ENCODE data around the gene DGKZ.
"Not testable (repeated sequence)": the region's sequence is repeated elsewhere in the genome, so short reads cannot be mapped to it uniquely, and the experiment has no call there.

DGKZ gene

DNA sequence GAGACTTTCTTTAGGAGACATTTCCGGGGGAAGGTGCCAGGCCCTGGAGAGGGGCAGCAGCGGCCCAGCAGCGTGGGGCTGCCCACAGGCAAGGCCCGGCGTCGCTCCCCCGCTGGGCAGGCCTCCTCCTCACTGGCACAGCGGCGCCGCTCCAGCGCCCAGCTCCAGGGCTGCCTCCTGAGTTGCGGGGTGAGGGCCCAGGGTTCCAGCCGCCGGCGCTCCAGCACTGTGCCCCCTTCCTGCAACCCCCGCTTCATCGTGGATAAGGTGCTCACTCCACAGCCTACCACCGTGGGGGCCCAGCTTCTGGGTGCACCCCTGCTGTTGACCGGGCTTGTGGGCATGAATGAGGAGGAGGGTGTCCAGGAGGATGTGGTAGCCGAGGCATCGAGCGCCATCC, 19.0 kb downstream of the DGKZ start:
- DNase-seq (ENCODE audit: low read depth in 2 of 2), result no peak

DNA sequence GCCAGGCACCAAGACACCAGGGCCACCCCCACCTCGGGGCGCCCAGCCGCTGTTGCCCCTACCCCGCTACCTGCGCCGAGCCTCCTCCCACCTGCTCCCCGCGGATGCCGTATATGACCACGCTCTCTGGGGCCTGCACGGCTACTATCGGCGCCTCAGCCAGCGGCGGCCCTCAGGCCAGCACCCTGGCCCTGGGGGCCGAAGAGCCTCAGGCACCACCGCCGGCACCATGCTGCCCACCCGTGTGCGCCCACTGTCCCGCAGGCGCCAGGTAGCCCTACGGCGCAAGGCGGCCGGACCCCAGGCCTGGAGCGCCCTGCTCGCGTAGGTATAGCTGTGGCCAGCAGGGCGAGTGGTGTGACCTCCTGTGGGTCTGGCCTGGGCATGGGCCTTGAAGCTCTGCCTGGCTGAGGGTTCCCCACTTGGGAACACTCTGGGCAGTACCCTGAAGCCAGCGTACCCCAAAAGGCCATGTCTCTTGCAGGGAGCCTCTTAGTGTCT, 19.4 kb downstream of the DGKZ start:
- DNase-seq (ENCODE audit: low read depth in 2 of 2), result no peak

DNA sequence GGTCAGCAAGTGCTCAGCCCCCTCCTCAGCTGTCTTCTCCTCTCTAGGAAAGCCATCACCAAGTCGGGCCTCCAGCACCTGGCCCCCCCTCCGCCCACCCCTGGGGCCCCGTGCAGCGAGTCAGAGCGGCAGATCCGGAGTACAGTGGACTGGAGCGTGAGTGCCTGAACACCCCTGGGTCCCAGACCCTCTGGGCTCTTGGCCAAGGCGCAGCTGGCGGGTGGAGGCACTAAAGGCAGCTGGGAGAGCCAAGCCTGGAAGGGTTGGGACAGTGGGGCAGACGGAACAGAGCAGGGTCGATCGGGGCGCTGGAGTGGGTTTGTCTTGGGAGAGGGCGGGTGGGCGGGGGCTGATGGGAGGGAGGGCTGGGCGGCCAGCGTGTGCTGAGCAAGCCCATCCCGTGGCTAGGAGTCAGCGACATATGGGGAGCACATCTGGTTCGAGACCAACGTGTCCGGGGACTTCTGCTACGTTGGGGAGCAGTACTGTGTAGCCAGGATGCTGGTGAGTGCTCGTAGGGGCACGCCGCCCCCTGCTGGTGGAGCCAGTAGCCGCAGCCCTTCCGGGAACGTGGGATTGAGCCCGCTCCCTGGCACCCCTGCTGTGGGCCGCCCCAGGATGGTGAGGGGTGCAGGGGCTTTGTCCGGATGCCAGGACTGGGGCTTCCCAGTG, 20.1 kb downstream of the DGKZ start:
- peak in 1 of 2 donors; percentile 69 for DNase-seq (ENCODE audit: low read depth in 2 of 2)

DNA sequence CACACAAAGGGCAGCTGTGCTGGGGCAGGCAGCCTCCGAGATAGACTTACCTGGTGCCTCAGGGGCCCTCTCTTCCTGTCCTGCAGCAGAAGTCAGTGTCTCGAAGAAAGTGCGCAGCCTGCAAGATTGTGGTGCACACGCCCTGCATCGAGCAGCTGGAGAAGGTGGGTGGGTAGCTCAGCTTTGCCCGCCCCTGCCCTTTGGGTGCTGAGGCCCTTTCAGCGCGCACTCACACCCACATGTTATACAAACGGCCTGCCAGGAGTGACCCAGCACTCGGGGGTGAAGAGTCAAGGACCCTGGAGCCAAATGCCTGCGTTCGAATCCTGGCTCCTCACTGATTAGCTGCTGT, 20.6 kb downstream of the DGKZ start:
- DNase-seq (ENCODE audit: low read depth in 2 of 2), result no peak

DNA sequence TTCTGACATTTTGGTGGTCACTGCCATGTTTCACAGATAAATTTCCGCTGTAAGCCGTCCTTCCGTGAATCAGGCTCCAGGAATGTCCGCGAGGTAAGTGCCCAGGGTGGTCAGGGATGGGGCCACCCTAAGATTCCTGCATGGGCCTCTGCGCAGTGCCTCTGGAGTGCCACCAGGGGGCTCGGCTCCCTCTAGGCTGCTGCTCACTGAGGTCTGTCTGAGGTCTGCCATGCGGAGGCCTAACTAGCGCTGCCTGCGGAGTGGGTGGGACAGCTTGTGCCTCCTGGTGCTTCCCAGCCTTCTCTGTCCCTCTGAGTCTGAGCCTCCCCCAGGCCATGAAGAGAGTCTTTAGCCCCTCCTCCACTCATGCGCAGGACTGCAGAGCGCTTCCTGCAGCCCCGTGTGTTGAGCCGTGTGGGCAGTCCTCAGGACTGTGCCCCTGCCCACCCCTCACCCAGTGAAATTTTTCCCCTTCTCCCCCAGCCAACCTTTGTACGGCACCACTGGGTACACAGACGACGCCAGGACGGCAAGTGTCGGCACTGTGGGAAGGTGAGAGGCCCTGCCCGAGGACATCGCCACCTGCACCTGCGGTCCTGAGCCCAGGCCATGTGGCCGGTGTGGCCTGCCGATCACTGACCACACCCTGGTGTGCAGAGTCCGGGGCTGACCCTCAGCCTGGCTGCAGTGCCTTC, 22.3 kb downstream of the DGKZ start:
- DNase-seq (ENCODE audit: low read depth in 2 of 2), result no peak

DNA sequence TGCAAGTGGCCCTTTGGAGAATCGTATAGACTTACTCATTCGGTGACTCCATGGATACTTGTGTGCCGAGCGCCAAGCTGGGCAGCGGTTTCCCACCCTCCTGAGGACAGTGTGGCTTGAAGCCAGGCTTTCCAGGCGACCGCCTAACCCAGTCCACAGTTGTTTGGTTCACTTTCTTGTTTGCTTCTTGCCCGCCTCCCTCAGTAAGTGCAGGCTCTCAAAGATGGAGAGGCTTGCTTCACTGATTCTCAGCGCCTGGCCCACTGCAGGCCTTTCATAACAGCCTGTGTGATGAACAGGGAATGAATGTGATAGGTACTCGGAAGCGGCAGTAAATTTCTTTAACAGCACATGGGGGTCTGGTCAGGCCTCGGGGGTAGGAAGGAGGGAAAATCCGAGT, 23.0 kb downstream of the DGKZ start:
- DNase-seq (ENCODE audit: low read depth in 2 of 2), result no peak

DNA sequence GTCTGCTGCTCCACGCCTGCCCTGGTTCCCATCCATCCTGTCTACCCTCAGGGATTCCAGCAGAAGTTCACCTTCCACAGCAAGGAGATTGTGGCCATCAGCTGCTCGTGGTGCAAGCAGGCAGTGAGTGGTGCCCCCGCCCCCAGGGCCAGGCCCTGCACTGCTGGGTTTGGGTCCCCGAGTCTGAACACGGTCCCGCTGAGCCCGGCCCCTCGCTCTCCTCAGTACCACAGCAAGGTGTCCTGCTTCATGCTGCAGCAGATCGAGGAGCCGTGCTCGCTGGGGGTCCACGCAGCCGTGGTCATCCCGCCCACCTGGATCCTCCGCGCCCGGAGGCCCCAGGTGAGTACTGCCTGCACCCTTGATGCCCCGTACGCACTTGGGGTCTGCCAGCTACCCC, 24.0 kb downstream of the DGKZ start:
- DNase-seq (ENCODE audit: low read depth in 2 of 2), result not testable (repeated sequence)

DNA sequence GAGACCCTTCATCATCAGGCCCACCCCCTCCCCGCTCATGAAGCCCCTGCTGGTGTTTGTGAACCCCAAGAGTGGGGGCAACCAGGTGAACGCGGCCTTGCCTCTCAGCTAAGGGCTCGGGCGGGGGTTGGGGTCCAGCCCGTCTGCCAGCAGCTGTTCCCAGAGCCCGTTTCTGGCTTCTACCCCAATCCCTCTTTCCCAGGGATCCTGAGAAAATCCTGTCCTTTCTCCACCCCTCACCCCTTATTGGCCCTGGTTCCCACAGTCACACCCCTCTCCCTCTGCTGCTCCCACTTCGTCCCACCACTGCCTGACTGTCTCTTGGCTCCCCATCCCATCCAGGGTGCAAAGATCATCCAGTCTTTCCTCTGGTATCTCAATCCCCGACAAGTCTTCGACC, 24.8 kb downstream of the DGKZ start:
- no peak for DNase-seq (ENCODE audit: low read depth in 2 of 2)

DNA sequence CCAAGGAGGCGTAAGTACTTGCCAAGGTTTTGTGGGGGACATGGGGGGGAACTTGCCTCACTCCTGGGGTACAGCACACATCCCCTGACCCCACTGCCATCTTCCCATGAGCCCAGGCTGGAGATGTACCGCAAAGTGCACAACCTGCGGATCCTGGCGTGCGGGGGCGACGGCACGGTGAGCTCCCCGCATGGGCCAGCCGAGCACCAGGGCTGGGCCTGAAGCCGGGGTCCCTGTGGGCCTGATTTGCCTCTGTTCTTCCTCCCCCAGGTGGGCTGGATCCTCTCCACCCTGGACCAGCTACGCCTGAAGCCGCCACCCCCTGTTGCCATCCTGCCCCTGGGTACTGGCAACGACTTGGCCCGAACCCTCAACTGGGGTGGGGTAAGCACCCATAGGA, 25.2 kb downstream of the DGKZ start:
- not testable (repeated sequence) for DNase-seq (ENCODE audit: low read depth in 2 of 2)

DNA sequence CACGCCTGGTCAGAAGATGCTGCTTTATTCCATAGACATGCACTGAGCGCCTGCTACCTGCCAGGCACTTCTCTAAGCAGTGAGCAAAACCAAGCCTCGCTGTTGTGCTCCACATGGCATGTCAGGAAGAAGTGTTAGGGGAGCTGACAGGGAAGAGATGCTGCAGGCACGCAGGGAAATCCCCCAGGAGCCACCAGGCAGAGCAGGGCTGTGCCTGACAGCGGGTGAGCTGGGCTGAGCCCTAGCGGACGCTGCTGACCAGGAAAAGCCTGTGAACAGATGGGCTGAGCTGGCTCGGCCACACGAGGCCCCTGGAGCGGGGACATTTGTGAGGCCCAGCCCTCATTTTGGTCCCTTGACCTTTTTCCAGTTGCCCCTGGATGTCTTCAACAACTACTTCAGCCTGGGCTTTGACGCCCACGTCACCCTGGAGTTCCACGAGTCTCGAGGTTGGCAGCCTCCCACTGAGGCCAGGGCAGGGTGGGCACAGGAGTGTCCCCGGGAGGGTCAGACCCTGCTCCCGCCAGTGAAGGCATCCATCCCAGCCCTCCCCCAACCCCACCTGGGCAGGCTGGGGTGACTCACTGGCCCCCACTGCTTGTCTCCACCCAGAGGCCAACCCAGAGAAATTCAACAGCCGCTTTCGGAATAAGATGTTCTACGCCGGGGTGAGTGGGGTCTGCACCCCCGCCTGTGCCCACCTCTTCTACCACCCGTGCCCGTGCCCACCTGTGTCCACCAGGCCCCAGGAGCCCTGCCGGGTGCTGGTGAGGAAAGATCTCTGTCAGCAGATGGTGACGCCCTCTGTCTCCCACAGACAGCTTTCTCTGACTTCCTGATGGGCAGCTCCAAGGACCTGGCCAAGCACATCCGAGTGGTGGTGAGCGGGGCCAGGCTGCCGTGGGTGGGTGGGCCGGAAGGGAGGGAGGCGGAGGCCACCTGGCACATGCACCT, 26.8 kb downstream of the DGKZ start:
- no peak for DNase-seq (ENCODE audit: low read depth in 2 of 2)

DNA sequence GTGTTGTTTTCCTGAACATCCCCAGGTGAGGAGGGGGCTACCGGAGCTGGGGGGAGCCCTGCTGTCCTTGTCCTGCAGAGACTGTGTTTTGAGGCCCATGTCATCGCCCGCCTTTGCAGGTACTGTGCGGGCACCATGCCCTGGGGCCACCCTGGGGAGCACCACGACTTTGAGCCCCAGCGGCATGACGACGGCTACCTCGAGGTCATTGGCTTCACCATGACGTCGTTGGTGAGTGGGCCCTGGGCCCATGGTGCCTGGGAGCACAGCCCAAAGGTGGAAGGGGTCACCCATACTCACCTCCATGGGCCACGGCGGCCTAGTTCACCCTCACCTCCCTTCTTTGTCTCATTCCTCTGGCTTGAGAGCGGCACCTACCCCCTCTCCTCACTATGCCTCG, 27.6 kb downstream of the DGKZ start:
- no peak for DNase-seq (ENCODE audit: low read depth in 2 of 2)

DNA sequence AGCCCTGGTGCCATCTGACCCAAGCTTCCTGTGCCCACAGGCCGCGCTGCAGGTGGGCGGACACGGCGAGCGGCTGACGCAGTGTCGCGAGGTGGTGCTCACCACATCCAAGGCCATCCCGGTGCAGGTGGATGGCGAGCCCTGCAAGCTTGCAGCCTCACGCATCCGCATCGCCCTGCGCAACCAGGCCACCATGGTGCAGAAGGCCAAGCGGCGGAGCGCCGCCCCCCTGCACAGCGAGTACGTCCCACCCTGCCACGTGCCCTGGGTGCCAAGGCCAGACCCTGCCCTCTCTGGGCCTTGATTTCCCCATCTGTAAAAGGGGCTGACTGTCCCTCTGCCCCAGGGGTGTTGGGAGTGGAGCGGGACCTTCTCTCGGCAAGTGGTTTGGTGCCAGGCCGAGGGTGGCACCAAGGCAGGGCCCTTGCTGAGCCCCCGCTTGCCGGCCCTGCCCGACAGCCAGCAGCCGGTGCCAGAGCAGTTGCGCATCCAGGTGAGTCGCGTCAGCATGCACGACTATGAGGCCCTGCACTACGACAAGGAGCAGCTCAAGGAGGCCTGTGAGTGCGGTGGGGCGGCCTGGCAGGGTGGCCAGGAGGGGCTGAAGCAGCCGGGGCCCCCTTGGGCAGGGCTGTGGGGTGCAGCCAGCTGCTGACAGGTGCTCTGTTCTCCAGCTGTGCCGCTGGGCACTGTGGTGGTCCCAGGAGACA, 28.3 kb downstream of the DGKZ start:
- DNase-seq (ENCODE audit: low read depth in 2 of 2), result no peak

DNA sequence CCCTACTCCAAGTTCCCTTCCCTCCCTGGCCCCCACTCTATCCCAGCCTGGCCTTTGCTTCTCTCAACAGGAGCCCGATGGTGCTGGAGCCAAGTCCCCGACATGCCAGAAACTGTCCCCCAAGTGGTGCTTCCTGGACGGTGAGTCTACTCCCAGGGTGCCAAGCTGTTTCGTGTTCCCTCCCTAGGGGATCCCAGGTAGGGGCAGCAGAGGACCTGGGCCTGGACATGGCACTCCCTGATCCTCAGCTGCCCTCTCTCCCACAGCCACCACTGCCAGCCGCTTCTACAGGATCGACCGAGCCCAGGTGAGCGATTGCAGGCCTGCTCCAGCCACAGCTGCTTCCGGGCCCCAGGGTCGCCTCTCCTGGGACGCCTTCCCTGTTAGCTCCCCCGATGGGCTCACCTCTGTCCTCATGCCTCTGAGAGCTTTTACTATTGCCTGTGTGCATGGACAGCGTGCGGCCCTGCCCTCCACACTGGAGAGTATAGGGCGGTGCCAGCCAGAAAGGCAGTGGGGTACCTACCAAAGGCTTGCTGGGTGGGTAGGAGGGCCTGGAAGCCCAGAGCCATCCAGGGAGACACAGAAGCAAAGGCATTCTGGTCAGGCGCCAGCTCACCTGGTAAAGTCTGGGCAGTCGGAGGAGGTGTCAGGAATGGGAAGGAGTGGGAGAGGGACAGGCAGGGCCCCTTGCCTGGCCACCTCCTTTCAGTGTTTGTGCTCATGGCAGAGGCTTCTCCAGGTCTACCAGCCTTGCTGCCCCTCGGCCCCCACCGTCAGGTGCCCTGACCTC, 29.2 kb downstream of the DGKZ start:
- DNase-seq (ENCODE audit: low read depth in 2 of 2), result no peak

DNA sequence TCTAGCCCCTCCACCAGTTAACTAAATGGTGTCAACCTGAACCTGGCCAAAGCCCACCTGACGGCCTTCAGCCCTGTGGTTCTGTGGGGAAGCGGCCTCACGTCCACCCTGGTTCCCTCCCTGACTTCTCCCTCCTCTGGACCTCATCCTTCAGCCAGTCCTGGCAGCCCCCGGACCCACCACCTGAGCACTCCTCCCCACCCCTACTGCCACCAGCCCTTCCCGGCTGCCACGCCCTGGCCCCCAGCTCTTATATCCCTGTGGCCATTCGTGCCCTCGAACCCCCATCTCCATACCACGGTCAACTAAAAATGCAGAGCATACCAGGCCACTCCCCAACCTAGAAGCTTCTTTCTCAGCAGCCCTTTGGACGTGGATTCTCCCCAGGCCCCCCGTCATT, 30.0 kb downstream of the DGKZ start:
- DNase-seq (ENCODE audit: low read depth in 2 of 2), result no peak

DNA sequence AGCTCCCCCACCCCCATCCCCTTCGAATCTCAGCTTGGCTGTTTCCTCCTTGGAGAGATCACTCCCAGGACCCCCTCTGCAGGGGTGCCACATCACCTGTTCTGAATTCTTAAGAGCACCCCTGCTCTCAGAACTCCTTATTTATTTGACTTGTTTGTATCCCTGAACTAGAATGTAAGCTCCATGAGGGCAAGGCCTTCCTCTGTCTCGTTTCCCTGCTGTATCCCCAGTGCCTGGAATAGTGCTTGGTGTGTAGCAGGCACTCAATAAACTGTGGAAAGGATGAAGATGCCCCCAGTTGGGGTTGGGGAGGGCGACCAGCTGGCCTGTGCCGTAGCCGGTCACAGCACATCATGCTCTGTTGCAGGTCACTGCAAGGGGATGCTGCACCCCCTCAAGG, 30.6 kb downstream of the DGKZ start:
- no peak for DNase-seq (ENCODE audit: low read depth in 2 of 2)

DNA sequence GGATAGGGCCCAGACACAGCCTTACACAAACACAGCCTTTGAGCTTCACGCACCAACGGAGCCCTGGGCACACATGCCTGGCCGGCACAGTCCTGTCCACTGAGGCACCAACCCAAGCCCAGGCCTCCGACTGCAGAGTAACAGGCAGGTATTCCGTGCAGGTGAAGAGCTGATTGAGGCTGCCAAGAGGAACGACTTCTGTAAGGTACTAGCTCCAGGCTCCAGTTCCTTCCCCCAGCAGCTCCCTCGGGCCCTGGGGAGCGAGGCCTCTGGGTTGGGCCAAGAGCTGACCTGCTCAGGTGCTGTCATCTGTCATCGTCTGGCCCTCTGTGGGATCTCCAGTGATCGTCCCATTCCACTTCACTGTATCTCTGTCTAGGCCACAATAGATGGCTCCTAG, 31.0 kb downstream of the DGKZ start:
- no peak for DNase-seq (ENCODE audit: low read depth in 2 of 2)

DNA sequence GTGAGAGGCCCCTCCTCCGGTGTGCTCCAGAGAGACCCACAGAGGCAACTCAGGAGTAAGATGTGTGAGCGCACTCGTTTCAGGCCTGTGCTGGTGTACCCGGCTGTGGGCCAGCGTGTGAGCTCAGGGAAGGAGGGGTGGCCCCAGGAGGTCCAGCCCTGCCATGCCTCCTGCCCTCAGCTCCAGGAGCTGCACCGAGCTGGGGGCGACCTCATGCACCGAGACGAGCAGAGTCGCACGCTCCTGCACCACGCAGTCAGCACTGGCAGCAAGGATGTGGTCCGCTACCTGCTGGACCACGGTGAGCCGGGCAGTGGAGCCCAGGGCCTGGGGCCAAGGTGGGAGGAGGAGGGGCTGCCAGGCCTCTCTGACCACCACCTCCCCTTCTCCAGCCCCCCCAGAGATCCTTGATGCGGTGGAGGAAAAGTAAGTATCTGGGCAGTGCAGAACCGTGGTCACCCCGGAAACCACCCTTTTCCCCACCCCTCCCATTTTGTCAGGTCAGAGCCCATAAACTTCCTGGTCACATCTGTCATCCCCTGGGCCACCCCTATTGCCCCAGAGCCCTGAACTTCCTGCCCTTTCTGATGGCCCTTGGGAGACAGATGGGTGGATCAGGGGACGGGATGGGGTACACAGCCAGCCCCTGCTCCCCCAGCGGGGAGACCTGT, 31.7 kb downstream of the DGKZ start:
- no peak for DNase-seq (ENCODE audit: low read depth in 2 of 2)

DNA sequence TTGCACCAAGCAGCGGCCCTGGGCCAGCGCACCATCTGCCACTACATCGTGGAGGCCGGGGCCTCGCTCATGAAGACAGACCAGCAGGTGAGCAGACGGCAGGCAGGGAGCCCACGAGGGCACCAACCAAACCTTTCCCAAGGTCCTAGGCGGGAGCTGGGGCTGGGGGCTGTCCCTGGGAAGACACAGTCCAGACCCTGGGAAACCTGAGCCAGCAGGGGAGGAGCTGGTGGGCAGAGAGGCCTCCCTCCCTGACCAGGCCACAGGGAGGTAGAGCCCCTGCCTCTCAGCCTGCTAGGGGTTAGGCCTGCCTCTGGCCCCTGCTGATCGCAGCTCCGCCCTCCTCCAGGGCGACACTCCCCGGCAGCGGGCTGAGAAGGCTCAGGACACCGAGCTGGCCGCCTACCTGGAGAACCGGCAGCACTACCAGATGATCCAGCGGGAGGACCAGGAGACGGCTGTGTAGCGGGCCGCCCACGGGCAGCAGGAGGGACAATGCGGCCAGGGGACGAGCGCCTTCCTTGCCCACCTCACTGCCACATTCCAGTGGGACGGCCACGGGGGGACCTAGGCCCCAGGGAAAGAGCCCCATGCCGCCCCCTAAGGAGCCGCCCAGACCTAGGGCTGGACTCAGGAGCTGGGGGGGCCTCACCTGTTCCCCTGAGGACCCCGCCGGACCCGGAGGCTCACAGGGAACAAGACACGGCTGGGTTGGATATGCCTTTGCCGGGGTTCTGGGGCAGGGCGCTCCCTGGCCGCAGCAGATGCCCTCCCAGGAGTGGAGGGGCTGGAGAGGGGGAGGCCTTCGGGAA, 32.4 kb downstream of the DGKZ start:
- not testable (repeated sequence) for DNase-seq (ENCODE audit: low read depth in 2 of 2)

DNA sequence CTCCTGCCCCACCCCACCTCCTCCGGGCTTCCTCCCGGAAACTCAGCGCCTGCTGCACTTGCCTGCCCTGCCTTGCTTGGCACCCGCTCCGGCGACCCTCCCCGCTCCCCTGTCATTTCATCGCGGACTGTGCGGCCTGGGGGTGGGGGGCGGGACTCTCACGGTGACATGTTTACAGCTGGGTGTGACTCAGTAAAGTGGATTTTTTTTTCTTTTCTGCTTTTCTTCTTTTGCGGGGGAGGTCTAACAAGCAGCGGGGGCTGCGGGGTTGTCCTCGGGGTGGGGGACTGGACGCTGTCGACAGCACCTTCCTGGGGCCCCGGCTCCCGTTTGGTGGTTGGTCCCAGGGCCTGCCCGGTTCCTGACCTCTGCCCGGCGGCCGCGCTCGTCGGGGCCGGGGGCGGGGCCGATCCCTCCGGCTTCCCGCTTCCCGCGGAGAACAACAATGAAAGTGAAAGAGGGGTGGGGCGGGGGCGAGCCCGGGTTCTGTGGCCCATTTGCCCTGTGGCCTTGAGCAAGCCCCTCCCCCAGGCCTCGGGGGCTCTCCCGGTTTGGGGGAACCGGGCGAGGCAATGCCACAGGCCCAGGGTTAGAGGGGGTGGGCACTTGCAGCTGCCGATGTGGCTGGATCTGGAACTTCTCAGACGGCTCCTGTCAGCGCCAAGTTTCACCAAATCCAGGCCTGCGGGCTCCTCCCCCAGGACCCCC, 33.2 kb downstream of the DGKZ start:
- DNase-seq (ENCODE audit: low read depth in 2 of 2), result peak; percentile 51 to 54
